Keratinocyte (primary cell): Measurements from ENCODE around the gene PMEPA1. TPM values are rescaled to one million over a fixed set of nuclear protein-coding genes. Genes with fewer than 3 reads are reported as not detected.

Experiments
- DNase-seq: peaks from one replicate; pipeline ENCODE4 v3.0.0-alpha.2; 2011; ENCODE audit warnings: low read depth, missing footprints, low spot score
- FAIRE-seq: peaks from 2 replicates; lab custom pipeline; 2011; peaks lifted over from hg19 to GRCh38; lab: Jason Lieb, UNC
- H2AFZ ChIP-seq: 2 replicates; pipeline ENCODE4 v1.6.0; 2012; ENCODE audit warnings: low read length, control low read depth, inconsistent platforms; ENCODE audit not compliant: control insufficient read depth
- H3K27ac ChIP-seq: 2 replicates; pipeline ENCODE4 v1.5.1; 2011; ENCODE audit warnings: low read length; ENCODE audit not compliant: control insufficient read depth, insufficient read depth
- H3K27me3 ChIP-seq: 3 replicates; pipeline ENCODE4 v1.6.0; 2011; ENCODE audit warnings: low read length; ENCODE audit not compliant: control insufficient read depth, insufficient read depth; ENCODE audit errors: extremely low read depth
- H3K36me3 ChIP-seq, 2 experiments: 2 replicates in 1 of 2; 3 replicates in 1 of 2; pipeline ENCODE4 v1.5.1; 2011; ENCODE audit warnings: low read length in 2 of 2, mild to moderate bottlenecking in 1 of 2; ENCODE audit not compliant: control insufficient read depth in 2 of 2, insufficient read depth in 2 of 2; ENCODE audit errors: extremely low read depth in 1 of 2
- H3K4me1 ChIP-seq: 3 replicates; pipeline ENCODE4 v1.5.1; 2011; ENCODE audit warnings: low read length; ENCODE audit not compliant: control insufficient read depth, insufficient read depth; ENCODE audit errors: extremely low read depth
- H3K4me2 ChIP-seq: 3 replicates; pipeline ENCODE4 v1.6.0; 2011; ENCODE audit warnings: low read depth, low read length; ENCODE audit not compliant: control insufficient read depth, insufficient read depth; ENCODE audit errors: extremely low read depth
- H3K4me3 ChIP-seq, 3 experiments: fragments of 200-600 bp in 1 of 3; sonication (generic) in 1 of 3; 2 replicates in 2 of 3; 3 replicates in 1 of 3; pipeline ENCODE4 v1.5.1; 2011 to 2016; ENCODE audit warnings: low read length in 3 of 3, mild to moderate bottlenecking in 3 of 3, control low read depth in 2 of 3, inconsistent platforms in 1 of 3, low read depth in 1 of 3, mixed read lengths in 1 of 3, mixed run types in 1 of 3, moderate library complexity in 1 of 3; ENCODE audit not compliant: control insufficient read depth in 2 of 3, insufficient read depth in 2 of 3; ENCODE audit errors: extremely low read depth in 1 of 3
- H3K79me2 ChIP-seq: 2 replicates; pipeline ENCODE4 v1.6.0; 2012; ENCODE audit warnings: low read length; ENCODE audit not compliant: control insufficient read depth, insufficient read depth
- H3K9ac ChIP-seq: 3 replicates; pipeline ENCODE4 v1.6.0; 2011; ENCODE audit warnings: low read length; ENCODE audit not compliant: control insufficient read depth, insufficient read depth; ENCODE audit errors: extremely low read depth
- H3K9me1 ChIP-seq: 3 replicates; pipeline ENCODE4 v1.6.0; 2011; ENCODE audit warnings: low read length; ENCODE audit not compliant: control insufficient read depth, insufficient read depth; ENCODE audit errors: extremely low read depth
- H3K9me3 ChIP-seq: 2 replicates; pipeline ENCODE4 v1.5.1; 2012; ENCODE audit warnings: low read depth, low read length; ENCODE audit not compliant: control insufficient read depth
- H4K20me1 ChIP-seq: 3 replicates; pipeline ENCODE4 v1.6.0; 2011; ENCODE audit warnings: low read length; ENCODE audit not compliant: control insufficient read depth, insufficient read depth; ENCODE audit errors: extremely low read depth
- EZH2 ChIP-seq: IDR thresholded peaks from one replicate; pipeline ENCODE4 v1.6.1; 2012; ENCODE audit warnings: inconsistent platforms, mild to moderate bottlenecking, low read length, moderate library complexity
- dilution Hi-C: fragments of 300-500 bp; cut with MboI; formaldehyde crosslinking; loops from one replicate; pipeline ENCODE4 v1.7.0; 2020; ENCODE audit warnings: low sequenced_read_pairs; ENCODE audit not compliant: extremely low pct_ligation_motif_present
- polyA plus RNA-seq, 5 experiments: library from polyadenylated mRNA; depleted of rRNA in 3 of 5; stranded (reverse) in 3 of 5; stranded (forward) in 1 of 5; unstranded in 1 of 5; fragments of >200 nt; gene quantifications; 1 replicate in 1 of 5; 2 replicates in 3 of 5; 3 replicates in 1 of 5; pipeline versions ENCODE4 v1.2.1 to v1.2.3, GENCODE V29; 2011 to 2012; ENCODE audit warnings: missing spikeins in 2 of 5, low read depth in 1 of 5, low replicate concordance in 1 of 5
- TF ChIP-seq, protein P1 (sequence below), 3 experiments: IDR thresholded peaks in 1 of 3; conservative IDR thresholded peaks in 1 of 3; optimal IDR thresholded peaks in 1 of 3; 2 replicates in 2 of 3; 3 replicates in 1 of 3; pipeline versions ENCODE3 to v1.5.1; 2011; ENCODE audit warnings: low read length in 3 of 3, mild to moderate bottlenecking in 3 of 3, moderate library complexity in 2 of 3, control low read depth in 1 of 3, inconsistent platforms in 1 of 3; ENCODE audit not compliant: insufficient read depth in 2 of 3; ENCODE audit errors: extremely low read depth in 1 of 3

The PMEPA1 gene
- polyA plus RNA-seq, 1 donor (not counting 4 experiments of a cell fraction or from before 2014, with no cell fraction given): 29.0 TPM

DNA sequence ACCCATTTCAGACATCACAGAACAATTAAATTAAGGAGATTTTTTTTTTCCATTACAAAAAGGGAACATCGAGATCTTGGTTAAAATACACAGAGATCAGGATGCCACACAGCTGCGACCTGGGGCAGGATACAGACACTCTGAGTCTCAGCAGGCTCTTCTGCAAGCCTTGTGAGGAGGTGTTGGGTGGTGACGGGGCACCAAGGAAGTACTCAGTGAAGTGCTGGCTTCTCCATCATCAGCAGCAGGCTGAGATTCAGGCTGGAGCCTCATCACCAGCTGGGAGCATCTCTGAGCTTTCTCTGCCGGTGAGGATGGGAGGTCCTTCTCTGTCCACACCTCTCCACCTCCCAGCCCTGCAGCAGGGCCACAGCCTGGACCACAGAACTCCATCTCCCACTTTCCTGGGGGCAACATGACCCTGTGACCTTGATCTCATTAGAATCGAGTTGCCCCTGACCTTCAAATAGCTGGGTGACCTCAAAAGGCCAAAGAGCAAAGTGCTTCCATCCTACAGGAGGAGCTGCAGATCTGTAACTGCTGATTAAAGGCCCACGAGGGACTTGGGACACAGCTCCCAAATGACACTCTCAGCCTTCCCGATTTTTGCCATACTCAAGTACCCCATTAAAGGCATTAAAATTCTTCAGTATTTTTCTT, 16.0 kb downstream of the PMEPA1 start:
- Histone ChIP-seq H3K9me1 (peaks cover 6% of the 10 kb centered on the region), H3K27ac (peak overlapping the region; percentile 90), H3K4me1 (peaks cover 97% of the 10 kb centered on the region)

GRCh38 chr20:57693002-57693582, 16.7 kb downstream of the PMEPA1 start:
- Histone ChIP-seq H4K20me1 (no peaks in the 10 kb centered on the region), H2AFZ (no peak overlapping the region), H3K4me2 (peak overlapping the region; percentile 73), H3K9ac (peak overlapping the region; percentile 78), H3K4me3 (no peak overlapping the region), H3K27ac (peak overlapping the region; percentile 90), H3K4me1 (peaks cover 100% of the 10 kb centered on the region), H3K36me3 (peaks cover 9 to 28% of the 10 kb centered on the region in 2 experiments), H3K9me3 (no peaks in the 10 kb centered on the region), H3K27me3 (no peaks in the 10 kb centered on the region), H3K9me1 (peaks cover 6% of the 10 kb centered on the region), H3K79me2 (peaks cover 87% of the 10 kb centered on the region)
- FAIRE-seq (peak; percentile 99), DNase-seq (peak; percentile 95)
- dilution Hi-C loops: no loop called here
- TF ChIP-seq EZH2: no peak
- TF ChIP-seq, protein P1, sequence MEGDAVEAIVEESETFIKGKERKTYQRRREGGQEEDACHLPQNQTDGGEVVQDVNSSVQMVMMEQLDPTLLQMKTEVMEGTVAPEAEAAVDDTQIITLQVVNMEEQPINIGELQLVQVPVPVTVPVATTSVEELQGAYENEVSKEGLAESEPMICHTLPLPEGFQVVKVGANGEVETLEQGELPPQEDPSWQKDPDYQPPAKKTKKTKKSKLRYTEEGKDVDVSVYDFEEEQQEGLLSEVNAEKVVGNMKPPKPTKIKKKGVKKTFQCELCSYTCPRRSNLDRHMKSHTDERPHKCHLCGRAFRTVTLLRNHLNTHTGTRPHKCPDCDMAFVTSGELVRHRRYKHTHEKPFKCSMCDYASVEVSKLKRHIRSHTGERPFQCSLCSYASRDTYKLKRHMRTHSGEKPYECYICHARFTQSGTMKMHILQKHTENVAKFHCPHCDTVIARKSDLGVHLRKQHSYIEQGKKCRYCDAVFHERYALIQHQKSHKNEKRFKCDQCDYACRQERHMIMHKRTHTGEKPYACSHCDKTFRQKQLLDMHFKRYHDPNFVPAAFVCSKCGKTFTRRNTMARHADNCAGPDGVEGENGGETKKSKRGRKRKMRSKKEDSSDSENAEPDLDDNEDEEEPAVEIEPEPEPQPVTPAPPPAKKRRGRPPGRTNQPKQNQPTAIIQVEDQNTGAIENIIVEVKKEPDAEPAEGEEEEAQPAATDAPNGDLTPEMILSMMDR (optimal IDR thresholded peaks at IDR 0.05 in 1 of 3, IDR thresholded peaks at IDR 0.05 in 1 of 3, conservative IDR thresholded peaks at IDR 0.05 in 1 of 3; ENCODE audit: extremely low read depth in 1 of 3, insufficient read depth in 2 of 3, low read length in 3 of 3): peak; percentile 55 to 60 (median 59)

More for the DNA sequence above, 16.0 kb downstream of the PMEPA1 start:
- H2AFZ ChIP-seq: no peak overlapping the region
- H4K20me1 ChIP-seq: no peaks in the 10 kb centered on the region
- no peak overlapping the region for H3K4me3 ChIP-seq
- peak overlapping the region; percentile 47 for H3K4me2 ChIP-seq
- no peaks in the 10 kb centered on the region for H3K27me3 ChIP-seq
- H3K9me3 ChIP-seq: no peaks in the 10 kb centered on the region
- FAIRE-seq (no peak), DNase-seq (no peak)
- TF ChIP-seq EZH2: no peak
- TF ChIP-seq, protein P1 (optimal IDR thresholded peaks at IDR 0.05 in 1 of 3, IDR thresholded peaks at IDR 0.05 in 1 of 3, conservative IDR thresholded peaks at IDR 0.05 in 1 of 3; ENCODE audit: extremely low read depth in 1 of 3, insufficient read depth in 2 of 3, low read length in 3 of 3): no peak
- peak overlapping the region; percentile 25 for H3K9ac ChIP-seq
- dilution Hi-C loops: no loop called here
- peaks cover 80% of the 10 kb centered on the region for H3K79me2 ChIP-seq
- H3K36me3 ChIP-seq: peaks cover 9 to 28% of the 10 kb centered on the region in 2 experiments
